OCI-LY3 (cell line): ENCODE measurements around the gene CLEC2B.

Source experiments
- CTCF ChIP-seq: fragments of 200-600, 300-600 bp; sonication (generic); IDR thresholded peaks from 2 replicates; pipeline ENCODE4 v1.5.1; 2014; ENCODE audit warnings: antibody characterized with exemption, low read length, low read depth
- EZH2phosphoT487 ChIP-seq: fragments of 200-600 bp; shearing (Covaris generic); IDR thresholded peaks from 2 replicates; pipeline ENCODE4 v1.6.1; 2018; ENCODE audit warnings: antibody characterized with exemption, mixed run types, low read depth

GRCh38 chr12:9910716-9911421 lies 41.7 kb upstream of the CLEC2B start:
- TF ChIP-seq CTCF: no peak
- no peak for TF ChIP-seq EZH2phosphoT487
